GM06990 (cell line): ENCODE data around the gene SDCCAG8.

Experiments used
- DNase-seq: peaks from one replicate; pipeline ENCODE4 v3.0.0-alpha.2; 2011; ENCODE audit not compliant: insufficient read length; ENCODE audit errors: extremely low read depth
- H3K27me3 ChIP-seq: replicated peaks from 2 replicates; pipeline ENCODE4 v1.6.0; 2011; ENCODE audit warnings: low read length; ENCODE audit not compliant: control insufficient read depth, insufficient read depth
- H3K36me3 ChIP-seq: 2 replicates; pipeline ENCODE4 v1.5.1; 2011; ENCODE audit warnings: low read length; ENCODE audit not compliant: control insufficient read depth, insufficient read depth
- H3K4me3 ChIP-seq: replicated peaks from 2 replicates; pipeline ENCODE4 v1.5.1; 2011; ENCODE audit warnings: low read depth, mild to moderate bottlenecking, control low read depth, low read length
- CTCF ChIP-seq: IDR thresholded peaks from 2 replicates; pipeline ENCODE4 v1.5.1; 2011; ENCODE audit warnings: low read length, control low read depth, mild to moderate bottlenecking, inconsistent platforms; ENCODE audit not compliant: insufficient read depth, poor library complexity, severe bottlenecking

SDCCAG8 gene

DNA sequence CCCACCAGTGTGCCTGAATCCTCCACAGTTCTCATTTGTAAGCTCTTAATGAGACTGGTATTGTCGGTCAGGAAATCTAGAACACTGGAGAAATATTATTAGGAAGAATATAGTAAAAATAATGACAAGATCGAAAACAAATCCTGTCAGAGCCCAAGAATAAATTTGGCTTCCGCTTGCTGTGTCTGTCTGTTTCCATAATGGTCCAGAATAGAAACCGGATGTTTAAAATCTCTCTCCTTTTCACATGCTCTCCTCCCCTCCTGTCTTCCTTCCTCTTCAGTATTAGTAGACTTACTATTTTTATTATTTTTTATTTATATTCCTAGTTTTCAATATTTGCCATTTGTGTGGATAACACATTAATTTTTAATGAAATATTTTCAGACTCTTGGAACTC is 187.7 kb downstream of the SDCCAG8 start:
- TF ChIP-seq CTCF, result no peak
- H3K27me3 ChIP-seq, result no peaks in the 10 kb centered on the region
- no peak overlapping the region for H3K4me3 ChIP-seq
- DNase-seq, result no peak
- H3K36me3 ChIP-seq, result no peaks in the 10 kb centered on the region

GRCh38 chr1:243447347-243447746 is 191.5 kb downstream of the SDCCAG8 start:
- Histone ChIP-seq H3K4me3 (no peak overlapping the region), H3K36me3 (no peaks in the 10 kb centered on the region), H3K27me3 (no peaks in the 10 kb centered on the region)
- no peak for DNase-seq
- no peak for TF ChIP-seq CTCF

DNA sequence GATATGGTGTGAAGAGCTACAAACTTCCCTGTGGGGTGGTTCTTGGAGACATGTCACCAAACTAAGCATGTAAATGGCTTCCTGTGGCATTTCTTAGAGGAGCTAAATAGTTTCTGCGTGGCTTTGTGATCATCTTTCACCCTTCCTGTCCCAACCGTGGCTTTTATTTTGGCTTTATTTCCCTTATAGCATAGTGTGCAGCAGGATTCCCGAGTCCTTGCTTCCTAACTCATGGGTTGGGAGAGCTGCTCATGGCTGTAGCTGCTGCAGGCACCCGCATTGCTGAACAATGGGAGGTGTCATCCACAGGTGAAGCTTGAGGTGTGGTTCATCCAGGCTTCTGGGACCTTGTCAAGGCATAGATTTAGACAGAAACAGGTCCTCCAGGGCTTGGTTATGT is 192.0 kb downstream of the SDCCAG8 start:
- no peak for TF ChIP-seq CTCF
- no peaks in the 10 kb centered on the region for H3K36me3 ChIP-seq
- H3K4me3 ChIP-seq, result no peak overlapping the region
- no peaks in the 10 kb centered on the region for H3K27me3 ChIP-seq
- no peak for DNase-seq

DNA sequence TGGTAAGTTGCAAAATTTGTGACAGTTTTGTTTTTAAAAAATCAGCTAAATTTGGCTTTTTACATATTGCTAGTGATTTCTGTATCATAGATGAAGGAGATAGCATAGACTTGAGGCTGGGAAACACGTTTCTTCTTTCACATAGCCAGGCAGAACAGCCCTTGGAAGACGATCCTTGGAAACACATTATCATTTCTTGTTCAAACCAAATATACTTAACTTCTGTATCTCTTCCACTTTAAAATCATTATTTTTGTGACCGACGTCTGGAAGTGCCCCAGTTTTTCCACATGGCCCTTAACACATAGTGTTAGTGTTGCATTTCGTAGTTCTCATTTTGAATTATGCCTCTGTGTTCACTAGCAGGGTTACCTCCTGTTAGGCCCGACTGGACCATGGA is 193.5 kb downstream of the SDCCAG8 start:
- TF ChIP-seq CTCF, result no peak
- H3K27me3 ChIP-seq, result no peaks in the 10 kb centered on the region
- DNase-seq, result no peak
- no peak overlapping the region for H3K4me3 ChIP-seq
- no peaks in the 10 kb centered on the region for H3K36me3 ChIP-seq

DNA sequence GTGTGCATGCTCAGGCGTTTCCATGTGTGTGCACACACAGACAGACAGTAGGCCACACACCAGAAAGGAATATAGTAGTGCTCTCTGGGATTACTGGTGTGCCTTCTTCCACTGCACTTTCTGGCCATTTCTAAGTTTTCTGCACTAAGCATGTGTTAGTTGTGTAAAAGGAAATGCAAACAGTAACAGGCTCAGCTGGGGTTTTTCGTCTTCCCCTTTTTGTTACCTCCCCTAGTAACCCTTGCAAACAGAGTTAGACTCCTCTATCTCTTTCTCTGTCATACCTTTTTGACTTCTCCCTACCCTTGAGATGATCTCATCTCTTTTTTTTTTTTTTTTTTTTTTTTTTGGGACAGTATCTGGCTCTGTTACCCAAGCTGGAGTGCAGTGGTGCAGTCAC is 196.3 kb downstream of the SDCCAG8 start:
- no peak for TF ChIP-seq CTCF
- Histone ChIP-seq H3K4me3 (no peak overlapping the region), H3K27me3 (no peaks in the 10 kb centered on the region), H3K36me3 (no peaks in the 10 kb centered on the region)
- DNase-seq, result no peak

- no peak for DNase-seq
- no peak overlapping the region for H3K4me3 ChIP-seq
- H3K36me3 ChIP-seq, result no peaks in the 10 kb centered on the region
- no peaks in the 10 kb centered on the region for H3K27me3 ChIP-seq
- TF ChIP-seq CTCF, result no peak
These were observed 198.6 kb downstream of the SDCCAG8 start for GRCh38 chr1:243454328-243454997.
